Measurements from ENCODE around the gene RAB3GAP2. TPM values are rescaled to one million over a fixed set of nuclear protein-coding genes. Genes with fewer than 3 reads are reported as not detected.

RAB3GAP2 gene
- total and polyA plus RNA-seq, 2 of the 13 experiments (the other 11 are each of a cell fraction or from before 2014, with no cell fraction given) = 22.6 to 25.0 TPM

DNA sequence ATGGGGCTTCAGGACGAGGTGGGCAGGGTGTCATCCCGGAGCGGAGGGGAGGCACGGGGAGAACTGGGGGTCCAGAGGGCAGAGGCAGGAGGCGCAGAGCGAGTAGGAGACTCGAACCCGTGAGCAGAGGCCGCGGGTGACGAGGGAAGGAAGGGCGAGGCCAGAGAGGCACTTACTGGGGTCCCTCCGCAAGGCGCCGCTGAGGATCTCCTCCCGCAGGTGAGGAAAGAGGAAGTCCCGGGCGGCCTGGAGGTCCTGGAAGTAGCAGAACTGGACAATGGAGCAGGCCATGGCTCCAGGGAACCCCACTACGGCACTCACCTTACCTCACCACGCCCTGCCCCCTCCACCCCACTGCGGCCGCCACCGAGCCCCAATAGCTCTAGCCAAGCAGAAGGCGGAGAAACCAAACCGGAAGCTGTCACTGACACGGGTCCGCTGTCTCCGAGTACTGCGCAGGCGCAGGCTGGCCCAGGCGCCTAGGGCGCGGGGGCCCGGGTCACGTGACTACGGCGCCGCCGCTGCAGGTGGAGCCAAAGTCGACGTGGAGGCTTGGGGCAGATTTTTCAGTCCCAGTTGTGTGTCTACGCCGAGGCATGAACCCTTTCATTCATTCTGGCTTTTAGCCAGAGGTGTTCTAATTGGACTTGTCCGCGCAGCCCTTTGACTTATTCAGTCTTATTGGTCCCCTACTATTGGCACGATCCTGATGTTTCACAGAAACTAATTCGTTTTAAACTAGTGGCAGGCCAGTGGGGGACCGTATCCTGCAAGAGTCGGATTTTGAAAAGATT is at the start of gene RAB3GAP2 (continued):
- TF ChIP-seq, protein P1, sequence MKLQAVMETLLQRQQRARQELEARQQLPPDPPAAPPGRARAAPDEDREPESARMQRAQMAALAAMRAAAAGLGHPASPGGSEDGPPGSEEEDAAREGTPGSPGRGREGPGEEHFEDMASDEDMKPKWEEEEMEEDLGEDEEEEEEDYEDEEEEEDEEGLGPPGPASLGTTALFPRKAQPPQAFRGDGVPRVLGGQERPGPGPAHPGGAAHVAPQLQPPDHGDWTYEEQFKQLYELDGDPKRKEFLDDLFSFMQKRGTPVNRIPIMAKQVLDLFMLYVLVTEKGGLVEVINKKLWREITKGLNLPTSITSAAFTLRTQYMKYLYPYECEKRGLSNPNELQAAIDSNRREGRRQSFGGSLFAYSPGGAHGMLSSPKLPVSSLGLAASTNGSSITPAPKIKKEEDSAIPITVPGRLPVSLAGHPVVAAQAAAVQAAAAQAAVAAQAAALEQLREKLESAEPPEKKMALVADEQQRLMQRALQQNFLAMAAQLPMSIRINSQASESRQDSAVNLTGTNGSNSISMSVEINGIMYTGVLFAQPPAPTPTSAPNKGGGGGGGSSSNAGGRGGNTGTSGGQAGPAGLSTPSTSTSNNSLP (IDR thresholded peaks at IDR 0.05; ENCODE audit: low read depth, low read length) = no peak
- TF ChIP-seq, protein P2, sequence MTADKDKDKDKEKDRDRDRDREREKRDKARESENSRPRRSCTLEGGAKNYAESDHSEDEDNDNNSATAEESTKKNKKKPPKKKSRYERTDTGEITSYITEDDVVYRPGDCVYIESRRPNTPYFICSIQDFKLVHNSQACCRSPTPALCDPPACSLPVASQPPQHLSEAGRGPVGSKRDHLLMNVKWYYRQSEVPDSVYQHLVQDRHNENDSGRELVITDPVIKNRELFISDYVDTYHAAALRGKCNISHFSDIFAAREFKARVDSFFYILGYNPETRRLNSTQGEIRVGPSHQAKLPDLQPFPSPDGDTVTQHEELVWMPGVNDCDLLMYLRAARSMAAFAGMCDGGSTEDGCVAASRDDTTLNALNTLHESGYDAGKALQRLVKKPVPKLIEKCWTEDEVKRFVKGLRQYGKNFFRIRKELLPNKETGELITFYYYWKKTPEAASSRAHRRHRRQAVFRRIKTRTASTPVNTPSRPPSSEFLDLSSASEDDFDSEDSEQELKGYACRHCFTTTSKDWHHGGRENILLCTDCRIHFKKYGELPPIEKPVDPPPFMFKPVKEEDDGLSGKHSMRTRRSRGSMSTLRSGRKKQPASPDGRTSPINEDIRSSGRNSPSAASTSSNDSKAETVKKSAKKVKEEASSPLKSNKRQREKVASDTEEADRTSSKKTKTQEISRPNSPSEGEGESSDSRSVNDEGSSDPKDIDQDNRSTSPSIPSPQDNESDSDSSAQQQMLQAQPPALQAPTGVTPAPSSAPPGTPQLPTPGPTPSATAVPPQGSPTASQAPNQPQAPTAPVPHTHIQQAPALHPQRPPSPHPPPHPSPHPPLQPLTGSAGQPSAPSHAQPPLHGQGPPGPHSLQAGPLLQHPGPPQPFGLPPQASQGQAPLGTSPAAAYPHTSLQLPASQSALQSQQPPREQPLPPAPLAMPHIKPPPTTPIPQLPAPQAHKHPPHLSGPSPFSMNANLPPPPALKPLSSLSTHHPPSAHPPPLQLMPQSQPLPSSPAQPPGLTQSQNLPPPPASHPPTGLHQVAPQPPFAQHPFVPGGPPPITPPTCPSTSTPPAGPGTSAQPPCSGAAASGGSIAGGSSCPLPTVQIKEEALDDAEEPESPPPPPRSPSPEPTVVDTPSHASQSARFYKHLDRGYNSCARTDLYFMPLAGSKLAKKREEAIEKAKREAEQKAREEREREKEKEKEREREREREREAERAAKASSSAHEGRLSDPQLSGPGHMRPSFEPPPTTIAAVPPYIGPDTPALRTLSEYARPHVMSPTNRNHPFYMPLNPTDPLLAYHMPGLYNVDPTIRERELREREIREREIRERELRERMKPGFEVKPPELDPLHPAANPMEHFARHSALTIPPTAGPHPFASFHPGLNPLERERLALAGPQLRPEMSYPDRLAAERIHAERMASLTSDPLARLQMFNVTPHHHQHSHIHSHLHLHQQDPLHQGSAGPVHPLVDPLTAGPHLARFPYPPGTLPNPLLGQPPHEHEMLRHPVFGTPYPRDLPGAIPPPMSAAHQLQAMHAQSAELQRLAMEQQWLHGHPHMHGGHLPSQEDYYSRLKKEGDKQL (CRISPR knock-in tag; IDR thresholded peaks at IDR 0.05; ENCODE audit: low read depth) = no peak
- TF ChIP-seq MAFG (CRISPR knock-in tag; IDR thresholded peaks at IDR 0.05) = no peak
- TF ChIP-seq, protein P3, sequence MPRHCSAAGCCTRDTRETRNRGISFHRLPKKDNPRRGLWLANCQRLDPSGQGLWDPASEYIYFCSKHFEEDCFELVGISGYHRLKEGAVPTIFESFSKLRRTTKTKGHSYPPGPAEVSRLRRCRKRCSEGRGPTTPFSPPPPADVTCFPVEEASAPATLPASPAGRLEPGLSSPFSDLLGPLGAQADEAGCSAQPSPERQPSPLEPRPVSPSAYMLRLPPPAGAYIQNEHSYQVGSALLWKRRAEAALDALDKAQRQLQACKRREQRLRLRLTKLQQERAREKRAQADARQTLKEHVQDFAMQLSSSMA (CRISPR knock-in tag; IDR thresholded peaks at IDR 0.05) = no peak
- TF ChIP-seq ZMYM2 (CRISPR knock-in tag; IDR thresholded peaks at IDR 0.05) = peak; percentile 68
- TF ChIP-seq, protein P4, sequence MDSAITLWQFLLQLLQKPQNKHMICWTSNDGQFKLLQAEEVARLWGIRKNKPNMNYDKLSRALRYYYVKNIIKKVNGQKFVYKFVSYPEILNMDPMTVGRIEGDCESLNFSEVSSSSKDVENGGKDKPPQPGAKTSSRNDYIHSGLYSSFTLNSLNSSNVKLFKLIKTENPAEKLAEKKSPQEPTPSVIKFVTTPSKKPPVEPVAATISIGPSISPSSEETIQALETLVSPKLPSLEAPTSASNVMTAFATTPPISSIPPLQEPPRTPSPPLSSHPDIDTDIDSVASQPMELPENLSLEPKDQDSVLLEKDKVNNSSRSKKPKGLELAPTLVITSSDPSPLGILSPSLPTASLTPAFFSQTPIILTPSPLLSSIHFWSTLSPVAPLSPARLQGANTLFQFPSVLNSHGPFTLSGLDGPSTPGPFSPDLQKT (CRISPR knock-in tag; IDR thresholded peaks at IDR 0.05; ENCODE audit: borderline replicate concordance) = no peak
- TF ChIP-seq WIZ (CRISPR knock-in tag; IDR thresholded peaks at IDR 0.05) = no peak
- TF ChIP-seq MTF2 (CRISPR knock-in tag; IDR thresholded peaks at IDR 0.05; ENCODE audit: borderline replicate concordance) = no peak
- TF ChIP-seq, protein P5, sequence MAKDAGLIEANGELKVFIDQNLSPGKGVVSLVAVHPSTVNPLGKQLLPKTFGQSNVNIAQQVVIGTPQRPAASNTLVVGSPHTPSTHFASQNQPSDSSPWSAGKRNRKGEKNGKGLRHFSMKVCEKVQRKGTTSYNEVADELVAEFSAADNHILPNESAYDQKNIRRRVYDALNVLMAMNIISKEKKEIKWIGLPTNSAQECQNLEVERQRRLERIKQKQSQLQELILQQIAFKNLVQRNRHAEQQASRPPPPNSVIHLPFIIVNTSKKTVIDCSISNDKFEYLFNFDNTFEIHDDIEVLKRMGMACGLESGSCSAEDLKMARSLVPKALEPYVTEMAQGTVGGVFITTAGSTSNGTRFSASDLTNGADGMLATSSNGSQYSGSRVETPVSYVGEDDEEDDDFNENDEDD (CRISPR knock-in tag; IDR thresholded peaks at IDR 0.05; ENCODE audit: borderline replicate concordance) = peak; percentile 92
- no peak for TF ChIP-seq HMG20B (CRISPR knock-in tag; conservative IDR thresholded peaks at IDR 0.05)
- TF ChIP-seq, protein P6, sequence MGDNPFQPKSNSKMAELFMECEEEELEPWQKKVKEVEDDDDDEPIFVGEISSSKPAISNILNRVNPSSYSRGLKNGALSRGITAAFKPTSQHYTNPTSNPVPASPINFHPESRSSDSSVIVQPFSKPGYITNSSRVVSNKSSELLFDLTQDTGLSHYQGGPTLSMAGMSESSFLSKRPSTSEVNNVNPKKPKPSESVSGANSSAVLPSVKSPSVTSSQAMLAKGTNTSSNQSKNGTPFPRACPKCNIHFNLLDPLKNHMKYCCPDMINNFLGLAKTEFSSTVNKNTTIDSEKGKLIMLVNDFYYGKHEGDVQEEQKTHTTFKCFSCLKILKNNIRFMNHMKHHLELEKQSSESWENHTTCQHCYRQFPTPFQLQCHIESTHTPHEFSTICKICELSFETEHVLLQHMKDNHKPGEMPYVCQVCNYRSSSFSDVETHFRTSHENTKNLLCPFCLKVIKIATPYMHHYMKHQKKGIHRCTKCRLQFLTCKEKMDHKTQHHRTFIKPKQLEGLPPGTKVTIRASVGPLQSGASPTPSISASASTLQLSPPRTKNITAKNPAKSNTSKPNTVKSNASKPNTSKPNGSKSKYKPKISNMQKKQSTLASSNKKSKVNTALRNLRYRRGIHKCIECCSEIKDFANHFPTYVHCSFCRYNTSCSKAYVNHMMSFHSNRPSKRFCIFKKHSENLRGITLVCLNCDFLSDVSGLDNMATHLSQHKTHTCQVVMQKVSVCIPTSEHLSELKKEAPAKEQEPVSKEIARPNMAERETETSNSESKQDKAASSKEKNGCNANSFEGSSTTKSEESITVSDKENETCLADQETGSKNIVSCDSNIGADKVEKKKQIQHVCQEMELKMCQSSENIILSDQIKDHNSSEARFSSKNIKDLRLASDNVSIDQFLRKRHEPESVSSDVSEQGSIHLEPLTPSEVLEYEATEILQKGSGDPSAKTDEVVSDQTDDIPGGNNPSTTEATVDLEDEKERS (CRISPR knock-in tag; IDR thresholded peaks at IDR 0.05) = no peak
- peak; percentile 93; the same call in 1 of the 2 replicates for TF ChIP-seq SALL1 (CRISPR knock-in tag; IDR thresholded peaks at IDR 0.05)
- TF ChIP-seq RCOR2 (CRISPR knock-in tag; IDR thresholded peaks at IDR 0.05) = no peak
